A549 (cell line): ENCODE results near the gene PSD. TPM values are rescaled to one million over a fixed set of nuclear protein-coding genes. Genes with fewer than 3 reads are reported as not detected.

Source experiments
- CBX2 ChIP-seq: fragments of 200-600 bp; sonication (generic); IDR thresholded peaks from 2 replicates; pipeline ENCODE4 v1.6.1; 2016; ENCODE audit warnings: low read depth, mild to moderate bottlenecking, borderline replicate concordance
- CEBPB ChIP-seq, 2 experiments: fragments of >200 bp in 1 of 2; sonication (Bioruptor Twin) in 1 of 2; formaldehyde crosslinking in 1 of 2; IDR thresholded peaks; 2 replicates each; pipeline ENCODE4 v1.6.1; 2012 to 2016
- CHD4 ChIP-seq: fragments of 200-600 bp; sonication (generic); IDR thresholded peaks from 2 replicates; pipeline ENCODE4 v1.6.1; 2016; ENCODE audit warnings: antibody characterized with exemption, mild to moderate bottlenecking, borderline replicate concordance
- EHF ChIP-seq: fragments of 250-450 bp; sonication (Bioruptor Pico); IDR thresholded peaks from 2 replicates; pipeline ENCODE4 v1.5.0; 2020; ENCODE audit warnings: mild to moderate bottlenecking
- EP300 ChIP-seq, 2 experiments: fragments of >200 bp; sonication (Bioruptor Twin); formaldehyde crosslinking; IDR thresholded peaks; 2 replicates in 1 of 2; 3 replicates in 1 of 2; pipeline ENCODE4 v1.6.1; 2016 to 2017
- GATA3 ChIP-seq: IDR thresholded peaks from 2 replicates; pipeline ENCODE4 v1.6.1; 2012; ENCODE audit warnings: borderline replicate concordance
- HOXA7 ChIP-seq: fragments of 250-450 bp; sonication (Bioruptor Pico); IDR thresholded peaks from 2 replicates; pipeline ENCODE4 v1.5.0; 2020; ENCODE audit warnings: mild to moderate bottlenecking, moderate library complexity
- KDM5A ChIP-seq: fragments of 200-600 bp; sonication (generic); IDR thresholded peaks from 2 replicates; pipeline ENCODE4 v1.6.1; 2016; ENCODE audit warnings: antibody characterized with exemption, mild to moderate bottlenecking
- MAFK ChIP-seq: fragments of 450-650 bp; IDR thresholded peaks from 2 replicates; pipeline ENCODE4 v1.6.1; 2014; ENCODE audit not compliant: partially characterized antibody
- MYC ChIP-seq: IDR thresholded peaks from 2 replicates; pipeline ENCODE4 v1.6.1; 2012; ENCODE audit warnings: mild to moderate bottlenecking, inconsistent platforms, low read length, improper control_type of control experiment, borderline replicate concordance
- PHF8 ChIP-seq: fragments of 200-600 bp; sonication (generic); IDR thresholded peaks from 2 replicates; pipeline ENCODE4 v1.6.1; 2016; ENCODE audit warnings: low read depth, mild to moderate bottlenecking, antibody characterized with exemption, moderate library complexity, borderline replicate concordance
- POLR2AphosphoS2 ChIP-seq: conservative IDR thresholded peaks from 2 replicates; pipeline ENCODE4 v1.6.1; 2012; ENCODE audit warnings: low read length, improper control_type of control experiment, inconsistent platforms
- SREBF2 ChIP-seq: fragments of 450-650 bp; IDR thresholded peaks from 2 replicates; pipeline ENCODE4 v1.6.1; 2014; ENCODE audit warnings: mild to moderate bottlenecking, moderate library complexity
- TFCP2L1 ChIP-seq: fragments of 250-450 bp; sonication (Bioruptor Pico); IDR thresholded peaks from 2 replicates; pipeline ENCODE4 v1.5.0; 2021; ENCODE audit warnings: mild to moderate bottlenecking
- TP53 ChIP-seq: fragments of 250-450 bp; sonication (Bioruptor Pico); IDR thresholded peaks from 2 replicates; pipeline ENCODE4 v1.5.0; 2021; ENCODE audit warnings: mild to moderate bottlenecking, moderate library complexity
- ZFP36 ChIP-seq: fragments of 450-650 bp; IDR thresholded peaks from 2 replicates; pipeline ENCODE4 v1.6.1; 2014; ENCODE audit warnings: borderline replicate concordance; ENCODE audit not compliant: partially characterized antibody
- ZNF302 ChIP-seq: fragments of 250-450 bp; sonication (Bioruptor Pico); IDR thresholded peaks from 2 replicates; pipeline ENCODE4 v1.9.0; 2021; ENCODE audit warnings: inconsistent platforms, mild to moderate bottlenecking, moderate library complexity
- polyA plus RNA-seq, 4 experiments: library from polyadenylated mRNA; depleted of rRNA in 3 of 4; stranded (reverse); fragments of >200 nt; fragmentation: RNase III in 1 of 4; extraction: RNeasy Plus Mini Kit Qiagen cat#74134 plus additional on column Dnase treatment in 1 of 4; gene quantifications; 2 replicates in 3 of 4; 3 replicates in 1 of 4; pipeline ENCODE4 v1.2.3, GENCODE V29; 2011 to 2017
- TF ChIP-seq, protein P1 (sequence below): fragments of >200 bp; sonication (Bioruptor Twin); formaldehyde crosslinking; IDR thresholded peaks from 3 replicates; pipeline ENCODE4 v1.6.1; 2016
- TF ChIP-seq, protein P2 (sequence below): fragments of 150-350 bp; IDR thresholded peaks from 2 replicates; pipeline ENCODE4 v1.6.1; 2014; ENCODE audit warnings: low read depth, mild to moderate bottlenecking, low read length
- TF ChIP-seq, protein P3 (sequence below): fragments of 200-600 bp; sonication (generic); IDR thresholded peaks from 2 replicates; pipeline ENCODE4 v1.6.1; 2016; ENCODE audit warnings: antibody characterized with exemption, mild to moderate bottlenecking, moderate library complexity
- TF ChIP-seq, protein P4 (sequence below): fragments of >200 bp; sonication (Bioruptor Twin); formaldehyde crosslinking; IDR thresholded peaks from 2 replicates; pipeline ENCODE4 v1.6.1; 2016
- TF ChIP-seq, protein P5 (sequence below): fragments of >200 bp; sonication (Bioruptor Twin); formaldehyde crosslinking; IDR thresholded peaks from 3 replicates; pipeline ENCODE4 v1.5.1; 2016
- TF ChIP-seq, protein P6 (sequence below): IDR thresholded peaks from 2 replicates; pipeline ENCODE4 v1.6.1; 2012; ENCODE audit warnings: low read depth, borderline replicate concordance

PSD gene
- polyA plus RNA-seq, 2 of the 4 experiments (the other 2 are of a cell fraction), result 0.14 to 0.75 TPM

DNA sequence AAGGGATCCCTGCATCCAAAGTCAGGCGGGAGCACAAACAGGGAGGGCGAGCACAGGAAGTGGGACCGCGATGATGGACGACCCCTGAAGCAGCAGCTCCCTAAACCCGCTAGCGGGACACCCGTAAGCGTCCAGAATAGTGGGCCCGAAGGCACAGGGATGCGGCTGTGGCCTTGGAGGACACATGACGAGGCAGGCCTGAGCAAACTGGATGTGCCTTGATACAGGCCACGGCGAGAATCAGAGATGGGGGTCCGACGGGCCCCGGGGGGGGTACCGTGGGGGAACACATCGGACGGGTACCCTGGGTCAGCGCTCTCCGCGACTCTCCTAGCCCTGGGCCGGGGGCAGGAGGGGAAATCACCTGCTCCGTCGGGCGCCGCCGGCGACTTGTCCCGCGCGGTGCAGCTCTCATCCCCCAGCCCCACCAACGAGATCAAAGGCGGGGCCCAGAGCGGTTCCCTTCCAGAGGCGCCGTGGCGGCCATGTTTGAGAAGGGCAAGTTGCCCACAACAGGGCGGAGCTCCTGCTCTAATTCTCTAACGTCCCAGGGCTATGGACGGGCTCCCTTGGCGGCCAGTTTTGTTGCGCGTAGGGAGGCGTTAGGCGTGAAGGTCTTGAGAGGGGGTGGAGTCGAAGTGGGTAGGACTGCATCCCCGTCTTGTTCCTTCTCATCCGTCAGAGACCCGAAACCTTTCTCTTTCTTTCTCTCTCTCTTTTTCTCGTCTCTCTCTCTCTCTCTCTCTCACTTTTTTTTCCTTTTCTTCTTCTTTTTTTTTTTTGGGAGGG lies 13.8 kb upstream of the PSD start, which contains the start of gene CUEDC2 (continued):
- TF ChIP-seq MAFK (no peak), TFCP2L1 (CRISPR knock-in tag) (no peak), HOXA7 (CRISPR knock-in tag) (no peak), ZNF302 (no peak), MYC (no peak), CHD4 (no peak), KDM5A (0 out of 2 replicates have a peak, but pooled peaks have one; percentile 18), CBX2 (no peak), GATA3 (no peak), TP53 (CRISPR knock-in tag) (no peak), SREBF2 (no peak), EHF (CRISPR knock-in tag) (no peak), EP300 (IDR thresholded peaks at IDR 0.05) (no peak), ZFP36 (no peak), POLR2AphosphoS2 (no peak), CEBPB (IDR thresholded peaks at IDR 0.05) (no peak), PHF8 (peak; percentile 85)
- TF ChIP-seq, protein P1, sequence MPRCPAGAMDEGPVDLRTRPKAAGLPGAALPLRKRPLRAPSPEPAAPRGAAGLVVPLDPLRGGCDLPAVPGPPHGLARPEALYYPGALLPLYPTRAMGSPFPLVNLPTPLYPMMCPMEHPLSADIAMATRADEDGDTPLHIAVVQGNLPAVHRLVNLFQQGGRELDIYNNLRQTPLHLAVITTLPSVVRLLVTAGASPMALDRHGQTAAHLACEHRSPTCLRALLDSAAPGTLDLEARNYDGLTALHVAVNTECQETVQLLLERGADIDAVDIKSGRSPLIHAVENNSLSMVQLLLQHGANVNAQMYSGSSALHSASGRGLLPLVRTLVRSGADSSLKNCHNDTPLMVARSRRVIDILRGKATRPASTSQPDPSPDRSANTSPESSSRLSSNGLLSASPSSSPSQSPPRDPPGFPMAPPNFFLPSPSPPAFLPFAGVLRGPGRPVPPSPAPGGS, result peak; percentile 44; the same call in 1 of the 3 replicates
- TF ChIP-seq, protein P2, sequence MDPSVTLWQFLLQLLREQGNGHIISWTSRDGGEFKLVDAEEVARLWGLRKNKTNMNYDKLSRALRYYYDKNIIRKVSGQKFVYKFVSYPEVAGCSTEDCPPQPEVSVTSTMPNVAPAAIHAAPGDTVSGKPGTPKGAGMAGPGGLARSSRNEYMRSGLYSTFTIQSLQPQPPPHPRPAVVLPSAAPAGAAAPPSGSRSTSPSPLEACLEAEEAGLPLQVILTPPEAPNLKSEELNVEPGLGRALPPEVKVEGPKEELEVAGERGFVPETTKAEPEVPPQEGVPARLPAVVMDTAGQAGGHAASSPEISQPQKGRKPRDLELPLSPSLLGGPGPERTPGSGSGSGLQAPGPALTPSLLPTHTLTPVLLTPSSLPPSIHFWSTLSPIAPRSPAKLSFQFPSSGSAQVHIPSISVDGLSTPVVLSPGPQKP, result no peak
- TF ChIP-seq, protein P3, sequence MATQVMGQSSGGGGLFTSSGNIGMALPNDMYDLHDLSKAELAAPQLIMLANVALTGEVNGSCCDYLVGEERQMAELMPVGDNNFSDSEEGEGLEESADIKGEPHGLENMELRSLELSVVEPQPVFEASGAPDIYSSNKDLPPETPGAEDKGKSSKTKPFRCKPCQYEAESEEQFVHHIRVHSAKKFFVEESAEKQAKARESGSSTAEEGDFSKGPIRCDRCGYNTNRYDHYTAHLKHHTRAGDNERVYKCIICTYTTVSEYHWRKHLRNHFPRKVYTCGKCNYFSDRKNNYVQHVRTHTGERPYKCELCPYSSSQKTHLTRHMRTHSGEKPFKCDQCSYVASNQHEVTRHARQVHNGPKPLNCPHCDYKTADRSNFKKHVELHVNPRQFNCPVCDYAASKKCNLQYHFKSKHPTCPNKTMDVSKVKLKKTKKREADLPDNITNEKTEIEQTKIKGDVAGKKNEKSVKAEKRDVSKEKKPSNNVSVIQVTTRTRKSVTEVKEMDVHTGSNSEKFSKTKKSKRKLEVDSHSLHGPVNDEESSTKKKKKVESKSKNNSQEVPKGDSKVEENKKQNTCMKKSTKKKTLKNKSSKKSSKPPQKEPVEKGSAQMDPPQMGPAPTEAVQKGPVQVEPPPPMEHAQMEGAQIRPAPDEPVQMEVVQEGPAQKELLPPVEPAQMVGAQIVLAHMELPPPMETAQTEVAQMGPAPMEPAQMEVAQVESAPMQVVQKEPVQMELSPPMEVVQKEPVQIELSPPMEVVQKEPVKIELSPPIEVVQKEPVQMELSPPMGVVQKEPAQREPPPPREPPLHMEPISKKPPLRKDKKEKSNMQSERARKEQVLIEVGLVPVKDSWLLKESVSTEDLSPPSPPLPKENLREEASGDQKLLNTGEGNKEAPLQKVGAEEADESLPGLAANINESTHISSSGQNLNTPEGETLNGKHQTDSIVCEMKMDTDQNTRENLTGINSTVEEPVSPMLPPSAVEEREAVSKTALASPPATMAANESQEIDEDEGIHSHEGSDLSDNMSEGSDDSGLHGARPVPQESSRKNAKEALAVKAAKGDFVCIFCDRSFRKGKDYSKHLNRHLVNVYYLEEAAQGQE, result 0 out of 2 replicates have a peak, but pooled peaks have one; percentile 28
- TF ChIP-seq, protein P4, sequence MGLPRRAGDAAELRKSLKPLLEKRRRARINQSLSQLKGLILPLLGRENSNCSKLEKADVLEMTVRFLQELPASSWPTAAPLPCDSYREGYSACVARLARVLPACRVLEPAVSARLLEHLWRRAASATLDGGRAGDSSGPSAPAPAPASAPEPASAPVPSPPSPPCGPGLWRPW, result no peak
- TF ChIP-seq, protein P5, sequence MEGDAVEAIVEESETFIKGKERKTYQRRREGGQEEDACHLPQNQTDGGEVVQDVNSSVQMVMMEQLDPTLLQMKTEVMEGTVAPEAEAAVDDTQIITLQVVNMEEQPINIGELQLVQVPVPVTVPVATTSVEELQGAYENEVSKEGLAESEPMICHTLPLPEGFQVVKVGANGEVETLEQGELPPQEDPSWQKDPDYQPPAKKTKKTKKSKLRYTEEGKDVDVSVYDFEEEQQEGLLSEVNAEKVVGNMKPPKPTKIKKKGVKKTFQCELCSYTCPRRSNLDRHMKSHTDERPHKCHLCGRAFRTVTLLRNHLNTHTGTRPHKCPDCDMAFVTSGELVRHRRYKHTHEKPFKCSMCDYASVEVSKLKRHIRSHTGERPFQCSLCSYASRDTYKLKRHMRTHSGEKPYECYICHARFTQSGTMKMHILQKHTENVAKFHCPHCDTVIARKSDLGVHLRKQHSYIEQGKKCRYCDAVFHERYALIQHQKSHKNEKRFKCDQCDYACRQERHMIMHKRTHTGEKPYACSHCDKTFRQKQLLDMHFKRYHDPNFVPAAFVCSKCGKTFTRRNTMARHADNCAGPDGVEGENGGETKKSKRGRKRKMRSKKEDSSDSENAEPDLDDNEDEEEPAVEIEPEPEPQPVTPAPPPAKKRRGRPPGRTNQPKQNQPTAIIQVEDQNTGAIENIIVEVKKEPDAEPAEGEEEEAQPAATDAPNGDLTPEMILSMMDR, result no peak
- TF ChIP-seq, protein P6, sequence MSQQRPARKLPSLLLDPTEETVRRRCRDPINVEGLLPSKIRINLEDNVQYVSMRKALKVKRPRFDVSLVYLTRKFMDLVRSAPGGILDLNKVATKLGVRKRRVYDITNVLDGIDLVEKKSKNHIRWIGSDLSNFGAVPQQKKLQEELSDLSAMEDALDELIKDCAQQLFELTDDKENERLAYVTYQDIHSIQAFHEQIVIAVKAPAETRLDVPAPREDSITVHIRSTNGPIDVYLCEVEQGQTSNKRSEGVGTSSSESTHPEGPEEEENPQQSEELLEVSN, result peak; percentile 1; the same call in 1 of the 2 replicates
